CD4-positive, CD25-positive, alpha-beta regulatory T cell (primary cell): ENCODE results near the gene MRGPRG. TPM values are rescaled to one million over a fixed set of nuclear protein-coding genes. Genes with fewer than 3 reads are reported as not detected.

Source experiments
- ATAC-seq, 2 donors: fragments of 150-1000 bp; cut with Tn5 transposase; one replicate each; pipeline ENCODE4 v1.10.0; 2021; ENCODE audit warnings: low read depth in 2 of 2, moderate number of reproducible peaks in 2 of 2, moderate library complexity in 1 of 2
- DNase-seq, 3 donors: peaks; one replicate each; pipeline versions ENCODE4 v3.0.0 to v3.0.0-alpha.2; 2012 to 2022; ENCODE audit warnings: mixed read lengths in 1 of 3
- H3K27ac ChIP-seq: one replicate; pipeline ENCODE4 v1.7.0; 2013; ENCODE audit warnings: mild to moderate bottlenecking, low read length; ENCODE audit not compliant: insufficient read depth, poor library complexity, severe bottlenecking
- H3K27me3 ChIP-seq: one replicate; pipeline ENCODE4 v1.7.0; 2013; ENCODE audit warnings: low read length; ENCODE audit not compliant: control insufficient read depth, insufficient read depth
- H3K36me3 ChIP-seq: one replicate; pipeline ENCODE4 v1.7.0; 2013; ENCODE audit warnings: mild to moderate bottlenecking, low read length, moderate library complexity; ENCODE audit not compliant: control insufficient read depth, insufficient read depth
- H3K4me1 ChIP-seq: 2 replicates; pipeline ENCODE4 v1.7.0; 2013; ENCODE audit warnings: mild to moderate bottlenecking, low read length; ENCODE audit not compliant: insufficient read depth, control insufficient read depth, poor library complexity, severe bottlenecking
- H3K4me3 ChIP-seq: one replicate; pipeline ENCODE4 v1.7.0; 2013; ENCODE audit warnings: low read depth, mild to moderate bottlenecking, low read length, moderate library complexity
- H3K9me3 ChIP-seq, 2 experiments: 1 replicate in 1 of 2; 2 replicates in 1 of 2; pipeline ENCODE4 v1.7.0; 2013; ENCODE audit warnings: low read length in 2 of 2, mild to moderate bottlenecking in 1 of 2, moderate library complexity in 1 of 2; ENCODE audit not compliant: control insufficient read depth in 2 of 2
- H3K27ac Mint-ChIP-seq, 3 donors: one replicate each; pipeline ENCODE4 v1.8.0; 2020 to 2022; ENCODE audit warnings: mild to moderate bottlenecking in 3 of 3, mixed read lengths in 3 of 3, moderate library complexity in 2 of 3
- H3K27me3 Mint-ChIP-seq: one replicate; pipeline ENCODE4 v1.8.0; 2022; ENCODE audit warnings: mild to moderate bottlenecking, mixed read lengths
- H3K36me3 Mint-ChIP-seq: one replicate; pipeline ENCODE4 v1.8.0; 2020; ENCODE audit warnings: mixed read lengths
- H3K4me1 Mint-ChIP-seq, 4 donors: one replicate each; pipeline ENCODE4 v1.8.0; 2020 to 2022; ENCODE audit warnings: mixed read lengths in 4 of 4, mild to moderate bottlenecking in 1 of 4
- H3K4me3 Mint-ChIP-seq, 4 donors: one replicate each; pipeline ENCODE4 v1.8.0; 2020 to 2022; ENCODE audit warnings: mild to moderate bottlenecking in 4 of 4, mixed read lengths in 4 of 4, moderate library complexity in 3 of 4
- H3K9me3 Mint-ChIP-seq, 7 donors: one replicate each; pipeline ENCODE4 v1.8.0; 2020 to 2022; ENCODE audit warnings: mixed read lengths in 7 of 7, mild to moderate bottlenecking in 3 of 7, moderate library complexity in 2 of 7
- polyA plus RNA-seq, 4 donors: library from polyadenylated mRNA; unstranded; fragments of 300-500 nt; fragmentation: Illumina TruSeq; gene quantifications; one replicate each; pipeline ENCODE4 v1.2.3, GENCODE V29; 2021
- total RNA-seq: library from RNA; stranded (reverse); gene quantifications from one replicate; pipeline ENCODE4 v1.2.3, GENCODE V29; 2022

Gene MRGPRG
- total and polyA plus RNA-seq, 5 donors from 2014 or later, result not detected

- no peaks in the 10 kb centered on the region for H3K4me1 ChIP-seq
- no peak overlapping the region for H3K27ac ChIP-seq
- Mint-ChIP-seq H3K9me3 (no peaks in the 10 kb centered on the region), H3K27me3 (peaks cover 15% of the 10 kb centered on the region), H3K4me1 (peaks cover 0 to 5% (median 0%) of the 10 kb centered on the region in 4 donors), H3K27ac (no peak overlapping the region), H3K36me3 (no peaks in the 10 kb centered on the region), H3K4me3 (no peak overlapping the region)
- no peak overlapping the region for H3K4me3 ChIP-seq
- H3K36me3 ChIP-seq, result no peaks in the 10 kb centered on the region
- ATAC-seq, result no peak
- H3K9me3 ChIP-seq, result no peaks in the 10 kb centered on the region
- no peaks in the 10 kb centered on the region for H3K27me3 ChIP-seq
- no peak for DNase-seq
These were observed 15.9 kb downstream of the MRGPRG start for GRCh38 chr11:3202759-3203158.

- peaks cover 15% of the 10 kb centered on the region for H3K27me3 Mint-ChIP-seq
- Histone ChIP-seq H3K36me3 (no peaks in the 10 kb centered on the region), H3K4me3 (no peak overlapping the region)
These were observed 16.3 kb downstream of the MRGPRG start for GRCh38 chr11:3202305-3202704.

GRCh38 chr11:3201677-3202181 is 16.9 kb downstream of the MRGPRG start:
- Histone ChIP-seq H3K4me3 (no peak overlapping the region), H3K9me3 (no peaks in the 10 kb centered on the region), H3K4me1 (no peaks in the 10 kb centered on the region), H3K36me3 (no peaks in the 10 kb centered on the region), H3K27me3 (no peaks in the 10 kb centered on the region), H3K27ac (no peak overlapping the region)
- Mint-ChIP-seq H3K36me3 (no peaks in the 10 kb centered on the region), H3K4me1 (peaks cover 0 to 5% (median 0%) of the 10 kb centered on the region in 4 donors), H3K9me3 (no peaks in the 10 kb centered on the region), H3K4me3 (no peak overlapping the region), H3K27me3 (peaks cover 15% of the 10 kb centered on the region), H3K27ac (no peak overlapping the region)
- ATAC-seq (no peak), DNase-seq (no peak)

More at GRCh38 chr11:3202305-3202704, 16.3 kb downstream of the MRGPRG start:
- DNase-seq (no peak), ATAC-seq (no peak)
- H3K4me1 Mint-ChIP-seq, result peaks cover 0 to 5% (median 0%) of the 10 kb centered on the region in 4 donors
- H3K27me3 ChIP-seq, result no peaks in the 10 kb centered on the region
- no peaks in the 10 kb centered on the region for H3K36me3 Mint-ChIP-seq
- no peak overlapping the region for H3K4me3 Mint-ChIP-seq
- H3K9me3 ChIP-seq, result no peaks in the 10 kb centered on the region
- H3K9me3 Mint-ChIP-seq, result no peaks in the 10 kb centered on the region
- no peak overlapping the region for H3K27ac ChIP-seq
- no peak overlapping the region for H3K27ac Mint-ChIP-seq
- H3K4me1 ChIP-seq, result no peaks in the 10 kb centered on the region

- Histone ChIP-seq H3K27ac (no peak overlapping the region), H3K36me3 (no peaks in the 10 kb centered on the region), H3K4me3 (no peak overlapping the region), H3K4me1 (no peaks in the 10 kb centered on the region), H3K27me3 (no peaks in the 10 kb centered on the region), H3K9me3 (no peaks in the 10 kb centered on the region)
- Mint-ChIP-seq H3K4me1 (peaks cover 0 to 5% (median 0%) of the 10 kb centered on the region in 4 donors), H3K27ac (no peak overlapping the region), H3K9me3 (no peaks in the 10 kb centered on the region), H3K27me3 (peaks cover 15% of the 10 kb centered on the region), H3K4me3 (no peak overlapping the region), H3K36me3 (no peaks in the 10 kb centered on the region)
- ATAC-seq, result no peak
- no peak for DNase-seq
These were observed 17.5 kb downstream of the MRGPRG start for GRCh38 chr11:3201112-3201581.

GRCh38 chr11:3200388-3201111 is 18.1 kb downstream of the MRGPRG start:
- Mint-ChIP-seq H3K4me3 (no peak overlapping the region), H3K27ac (no peak overlapping the region), H3K36me3 (no peaks in the 10 kb centered on the region), H3K27me3 (peaks cover 14% of the 10 kb centered on the region), H3K4me1 (peaks cover 0 to 4% (median 0%) of the 10 kb centered on the region in 4 donors), H3K9me3 (no peaks in the 10 kb centered on the region)
- Histone ChIP-seq H3K27me3 (no peaks in the 10 kb centered on the region), H3K36me3 (no peaks in the 10 kb centered on the region), H3K4me3 (no peak overlapping the region), H3K9me3 (no peaks in the 10 kb centered on the region), H3K27ac (no peak overlapping the region), H3K4me1 (no peaks in the 10 kb centered on the region)
- DNase-seq (no peak), ATAC-seq (no peak)

- H3K27me3 ChIP-seq, result no peaks in the 10 kb centered on the region
- DNase-seq, result no peak
These were observed 18.9 kb downstream of the MRGPRG start for GRCh38 chr11:3199537-3200295.

GRCh38 chr11:3198815-3199214 is 19.8 kb downstream of the MRGPRG start:
- ATAC-seq (no peak), DNase-seq (no peak)
- H3K27me3 Mint-ChIP-seq, result peaks cover 5% of the 10 kb centered on the region
- Histone ChIP-seq H3K36me3 (no peaks in the 10 kb centered on the region), H3K9me3 (no peaks in the 10 kb centered on the region), H3K4me1 (no peaks in the 10 kb centered on the region), H3K27me3 (no peaks in the 10 kb centered on the region), H3K27ac (no peak overlapping the region), H3K4me3 (no peak overlapping the region)
- H3K9me3 Mint-ChIP-seq, result no peaks in the 10 kb centered on the region
- H3K27ac Mint-ChIP-seq, result no peak overlapping the region
- H3K36me3 Mint-ChIP-seq, result no peaks in the 10 kb centered on the region
- H3K4me3 Mint-ChIP-seq, result no peak overlapping the region
- H3K4me1 Mint-ChIP-seq, result peaks cover 0 to 2% (median 0%) of the 10 kb centered on the region in 4 donors

More at GRCh38 chr11:3199537-3200295, 18.9 kb downstream of the MRGPRG start:
- Mint-ChIP-seq H3K36me3 (no peaks in the 10 kb centered on the region), H3K27ac (no peak overlapping the region), H3K9me3 (no peaks in the 10 kb centered on the region), H3K4me3 (no peak overlapping the region), H3K27me3 (peaks cover 6% of the 10 kb centered on the region), H3K4me1 (peaks cover 0 to 2% (median 0%) of the 10 kb centered on the region in 4 donors)
- Histone ChIP-seq H3K36me3 (no peaks in the 10 kb centered on the region), H3K27ac (no peak overlapping the region), H3K4me1 (no peaks in the 10 kb centered on the region), H3K9me3 (no peaks in the 10 kb centered on the region), H3K4me3 (no peak overlapping the region)
- no peak for ATAC-seq
